Measurements from ENCODE around the gene GASK1A.

GASK1A gene

GRCh38 chr3:43000387-43000786 lies 21.3 kb downstream of the GASK1A start:
- Histone ChIP-seq H3K9ac (ENCODE audit: low read length) (peak overlapping the region; percentile 9), H3K4ac (ENCODE audit: low read depth in 1 of 2, low read length in 2 of 2) (no peak overlapping the region), H3K4me1 (ENCODE audit: control insufficient read depth, insufficient read depth, low read depth, low read length) (no peaks in the 10 kb centered on the region), H2BK120ac (ENCODE audit: low read depth, low read length) (no peak overlapping the region), H4K91ac (ENCODE audit: low read length) (no peak overlapping the region), H2BK5ac (ENCODE audit: low read depth, low read length, poor library complexity, severe bottlenecking) (no peak overlapping the region), H2BK15ac (ENCODE audit: low read depth, poor library complexity, severe bottlenecking) (no peak overlapping the region), H3K18ac (ENCODE audit: low read depth in 1 of 2, low read length in 2 of 2) (no peak overlapping the region), H3K4me3 (ENCODE audit: insufficient read depth in 1 of 2, low read depth in 1 of 2, low read length in 2 of 2) (no peak overlapping the region), H3K36me3 (ENCODE audit: control insufficient read depth in 1 of 2, insufficient read depth in 2 of 2, low read depth in 1 of 2, low read length in 2 of 2) (no peaks in the 10 kb centered on the region), H2BK12ac (ENCODE audit: low read length in 2 of 2) (no peak overlapping the region), H4K8ac (ENCODE audit: low read length) (no peak overlapping the region), H3K14ac (ENCODE audit: low read length in 2 of 2) (no peak overlapping the region), H3K9me3 (ENCODE audit: control insufficient read depth, low read length) (no peaks in the 10 kb centered on the region), H2AFZ (ENCODE audit: low read depth, low read length) (no peak overlapping the region), H3K4me2 (ENCODE audit: low read length, poor library complexity, severe bottlenecking) (no peak overlapping the region), H2AK5ac (ENCODE audit: low read length, severe bottlenecking) (no peak overlapping the region), H3K27ac (ENCODE audit: low read length, poor library complexity, severe bottlenecking) (no peak overlapping the region), H3K79me1 (replicated peaks; ENCODE audit: low read length, poor library complexity, severe bottlenecking) (no peaks in the 10 kb centered on the region), H3K23ac (ENCODE audit: low read length in 2 of 2) (no peak overlapping the region), H3K27me3 (ENCODE audit: control insufficient read depth in 1 of 2, insufficient read depth in 1 of 2, low read length in 2 of 2) (peaks cover 3 to 6% of the 10 kb centered on the region in 2 experiments)
- DNase-seq: no peak
- WGBS: 90% methylated on average over 4 of the region's 4 CpGs

- WGBS: 82% methylated on average over 8 of the region's 8 CpGs
These were observed 22.0 kb downstream of the GASK1A start for GRCh38 chr3:43001094-43001553.

GRCh38 chr3:43001556-43002121 lies 22.5 kb downstream of the GASK1A start:
- H3K36me3 ChIP-seq (ENCODE audit: control insufficient read depth in 1 of 2, insufficient read depth in 2 of 2, low read depth in 1 of 2, low read length in 2 of 2): no peaks in the 10 kb centered on the region
- 91% methylated on average over 4 of the region's 5 CpGs for WGBS
- H3K14ac ChIP-seq (ENCODE audit: low read length in 2 of 2): no peak overlapping the region
- DNase-seq: no peak
- H2BK15ac ChIP-seq (ENCODE audit: low read depth, poor library complexity, severe bottlenecking): no peak overlapping the region
- no peak overlapping the region for H2BK120ac ChIP-seq (ENCODE audit: low read depth, low read length)
- no peak overlapping the region for H3K27ac ChIP-seq (ENCODE audit: low read length, poor library complexity, severe bottlenecking)
- no peak overlapping the region for H3K18ac ChIP-seq (ENCODE audit: low read depth in 1 of 2, low read length in 2 of 2)
- no peak overlapping the region for H2AFZ ChIP-seq (ENCODE audit: low read depth, low read length)
- H4K8ac ChIP-seq (ENCODE audit: low read length): no peak overlapping the region
- no peaks in the 10 kb centered on the region for H3K4me1 ChIP-seq (ENCODE audit: control insufficient read depth, insufficient read depth, low read depth, low read length)
- H2BK5ac ChIP-seq (ENCODE audit: low read depth, low read length, poor library complexity, severe bottlenecking): no peak overlapping the region
- H3K9me3 ChIP-seq (ENCODE audit: control insufficient read depth, low read length): no peaks in the 10 kb centered on the region
- H3K27me3 ChIP-seq (ENCODE audit: control insufficient read depth in 1 of 2, insufficient read depth in 1 of 2, low read length in 2 of 2): peaks cover 3 to 13% of the 10 kb centered on the region in 2 experiments
- no peak overlapping the region for H4K91ac ChIP-seq (ENCODE audit: low read length)
- no peaks in the 10 kb centered on the region for H3K79me1 ChIP-seq (replicated peaks; ENCODE audit: low read length, poor library complexity, severe bottlenecking)
- no peak overlapping the region for H3K23ac ChIP-seq (ENCODE audit: low read length in 2 of 2)
- H3K4me2 ChIP-seq (ENCODE audit: low read length, poor library complexity, severe bottlenecking): no peak overlapping the region
- H2BK12ac ChIP-seq (ENCODE audit: low read length in 2 of 2): no peak overlapping the region
- H3K4ac ChIP-seq (ENCODE audit: low read depth in 1 of 2, low read length in 2 of 2): no peak overlapping the region
- H2AK5ac ChIP-seq (ENCODE audit: low read length, severe bottlenecking): no peak overlapping the region
- peak overlapping the region in 1 of 2 experiments; percentile 47 for H3K4me3 ChIP-seq (ENCODE audit: insufficient read depth in 1 of 2, low read depth in 1 of 2, low read length in 2 of 2)
- peak overlapping the region; percentile 66 for H3K9ac ChIP-seq (ENCODE audit: low read length)

More at GRCh38 chr3:43001094-43001553, 22.0 kb downstream of the GASK1A start:
- no peak overlapping the region for H2BK15ac ChIP-seq (ENCODE audit: low read depth, poor library complexity, severe bottlenecking)
- H3K9me3 ChIP-seq (ENCODE audit: control insufficient read depth, low read length): no peaks in the 10 kb centered on the region
- no peak overlapping the region for H2BK12ac ChIP-seq (ENCODE audit: low read length in 2 of 2)
- H3K4me1 ChIP-seq (ENCODE audit: control insufficient read depth, insufficient read depth, low read depth, low read length): no peaks in the 10 kb centered on the region
- H3K4ac ChIP-seq (ENCODE audit: low read depth in 1 of 2, low read length in 2 of 2): no peak overlapping the region
- H2BK120ac ChIP-seq (ENCODE audit: low read depth, low read length): no peak overlapping the region
- H2AFZ ChIP-seq (ENCODE audit: low read depth, low read length): no peak overlapping the region
- no peak overlapping the region for H3K14ac ChIP-seq (ENCODE audit: low read length in 2 of 2)
- H4K8ac ChIP-seq (ENCODE audit: low read length): no peak overlapping the region
- no peak overlapping the region for H2AK5ac ChIP-seq (ENCODE audit: low read length, severe bottlenecking)
- no peak overlapping the region for H4K91ac ChIP-seq (ENCODE audit: low read length)
- no peak overlapping the region for H3K23ac ChIP-seq (ENCODE audit: low read length in 2 of 2)
- peak overlapping the region; percentile 66 for H3K9ac ChIP-seq (ENCODE audit: low read length)
- H3K4me3 ChIP-seq (ENCODE audit: insufficient read depth in 1 of 2, low read depth in 1 of 2, low read length in 2 of 2): peak overlapping the region in 1 of 2 experiments; percentile 47
- peaks cover 3 to 11% of the 10 kb centered on the region in 2 experiments for H3K27me3 ChIP-seq (ENCODE audit: control insufficient read depth in 1 of 2, insufficient read depth in 1 of 2, low read length in 2 of 2)
- H3K18ac ChIP-seq (ENCODE audit: low read depth in 1 of 2, low read length in 2 of 2): no peak overlapping the region
- H3K36me3 ChIP-seq (ENCODE audit: control insufficient read depth in 1 of 2, insufficient read depth in 2 of 2, low read depth in 1 of 2, low read length in 2 of 2): no peaks in the 10 kb centered on the region
- peak; percentile 39 for DNase-seq
- no peak overlapping the region for H3K4me2 ChIP-seq (ENCODE audit: low read length, poor library complexity, severe bottlenecking)
- H3K27ac ChIP-seq (ENCODE audit: low read length, poor library complexity, severe bottlenecking): no peak overlapping the region
- no peaks in the 10 kb centered on the region for H3K79me1 ChIP-seq (replicated peaks; ENCODE audit: low read length, poor library complexity, severe bottlenecking)
- no peak overlapping the region for H2BK5ac ChIP-seq (ENCODE audit: low read depth, low read length, poor library complexity, severe bottlenecking)

- no peak overlapping the region for H3K4me3 ChIP-seq (ENCODE audit: insufficient read depth in 1 of 2, low read depth in 1 of 2, low read length in 2 of 2)
These were observed 25.2 kb downstream of the GASK1A start for GRCh38 chr3:43004282-43004681.

More at GRCh38 chr3:43004282-43004681, 25.2 kb downstream of the GASK1A start:
- DNase-seq: no peak
- no peaks in the 10 kb centered on the region for H3K9me3 ChIP-seq (ENCODE audit: control insufficient read depth, low read length)
- no peak overlapping the region for H3K9ac ChIP-seq (ENCODE audit: low read length)
- no peak overlapping the region for H4K8ac ChIP-seq (ENCODE audit: low read length)
- H2BK5ac ChIP-seq (ENCODE audit: low read depth, low read length, poor library complexity, severe bottlenecking): no peak overlapping the region
- no peak overlapping the region for H2AK5ac ChIP-seq (ENCODE audit: low read length, severe bottlenecking)
- H4K91ac ChIP-seq (ENCODE audit: low read length): no peak overlapping the region
- H3K79me1 ChIP-seq (replicated peaks; ENCODE audit: low read length, poor library complexity, severe bottlenecking): no peaks in the 10 kb centered on the region
- no peak overlapping the region for H3K14ac ChIP-seq (ENCODE audit: low read length in 2 of 2)
- no peak overlapping the region for H2BK15ac ChIP-seq (ENCODE audit: low read depth, poor library complexity, severe bottlenecking)
- peaks cover 11 to 20% of the 10 kb centered on the region in 2 experiments for H3K27me3 ChIP-seq (ENCODE audit: control insufficient read depth in 1 of 2, insufficient read depth in 1 of 2, low read length in 2 of 2)
- no peak overlapping the region for H3K18ac ChIP-seq (ENCODE audit: low read depth in 1 of 2, low read length in 2 of 2)
- WGBS: 69% methylated on average over 3 of the region's 4 CpGs
- no peak overlapping the region for H3K23ac ChIP-seq (ENCODE audit: low read length in 2 of 2)
- H3K4me1 ChIP-seq (ENCODE audit: control insufficient read depth, insufficient read depth, low read depth, low read length): no peaks in the 10 kb centered on the region
- no peak overlapping the region for H3K4me2 ChIP-seq (ENCODE audit: low read length, poor library complexity, severe bottlenecking)
- H2BK120ac ChIP-seq (ENCODE audit: low read depth, low read length): no peak overlapping the region
- no peaks in the 10 kb centered on the region for H3K36me3 ChIP-seq (ENCODE audit: control insufficient read depth in 1 of 2, insufficient read depth in 2 of 2, low read depth in 1 of 2, low read length in 2 of 2)
- no peak overlapping the region for H3K4ac ChIP-seq (ENCODE audit: low read depth in 1 of 2, low read length in 2 of 2)
- no peak overlapping the region for H2AFZ ChIP-seq (ENCODE audit: low read depth, low read length)
- no peak overlapping the region for H2BK12ac ChIP-seq (ENCODE audit: low read length in 2 of 2)
- no peak overlapping the region for H3K27ac ChIP-seq (ENCODE audit: low read length, poor library complexity, severe bottlenecking)
